Osteoblast (primary cell): ENCODE measurements around the gene RB1. TPM values are rescaled to one million over a fixed set of nuclear protein-coding genes. Genes with fewer than 3 reads are reported as not detected.

Source experiments
- DNase-seq: peaks from one replicate; pipeline ENCODE4 v3.0.0; 2011; ENCODE audit warnings: low spot score, mixed read lengths; ENCODE audit not compliant: insufficient read length; ENCODE audit errors: missing footprints
- H2AFZ ChIP-seq: 2 replicates; pipeline ENCODE4 v1.6.0; 2011; ENCODE audit warnings: mild to moderate bottlenecking, low read length
- H3K27ac ChIP-seq: 2 replicates; pipeline ENCODE4 v1.5.1; 2011; ENCODE audit warnings: mild to moderate bottlenecking, low read depth, low read length, moderate library complexity
- H3K27me3 ChIP-seq: 2 replicates; pipeline ENCODE4 v1.6.0; 2012; ENCODE audit warnings: mild to moderate bottlenecking, control low read depth, inconsistent platforms, low read length, moderate library complexity; ENCODE audit not compliant: insufficient read depth
- H3K36me3 ChIP-seq: 2 replicates; pipeline ENCODE4 v1.5.1; 2011; ENCODE audit warnings: mild to moderate bottlenecking, low read length, control low read depth, moderate library complexity; ENCODE audit not compliant: insufficient read depth
- H3K4me1 ChIP-seq: 2 replicates; pipeline ENCODE4 v1.5.1; 2011; ENCODE audit warnings: mild to moderate bottlenecking, low read length, control low read depth, moderate library complexity; ENCODE audit not compliant: insufficient read depth
- H3K4me2 ChIP-seq: 2 replicates; pipeline ENCODE4 v1.6.0; 2011; ENCODE audit warnings: mild to moderate bottlenecking, low read length; ENCODE audit not compliant: insufficient read depth
- H3K4me3 ChIP-seq: fragments of 200-600 bp; sonication (generic); 3 replicates; pipeline ENCODE4 v1.5.1; 2012; ENCODE audit warnings: mild to moderate bottlenecking, low read length, inconsistent platforms; ENCODE audit not compliant: insufficient read depth
- H3K79me2 ChIP-seq: 2 replicates; pipeline ENCODE4 v1.6.0; 2012; ENCODE audit warnings: mild to moderate bottlenecking, low read length, control low read depth, inconsistent platforms; ENCODE audit not compliant: insufficient read depth
- H3K9me3 ChIP-seq: 2 replicates; pipeline ENCODE4 v1.5.1; 2011; ENCODE audit warnings: low read depth, low read length, control low read depth
- H4K20me1 ChIP-seq: 2 replicates; pipeline ENCODE4 v1.6.0; 2012; ENCODE audit warnings: mild to moderate bottlenecking, low read length, control low read depth; ENCODE audit not compliant: insufficient read depth
- CTCF ChIP-seq: IDR thresholded peaks from 2 replicates; pipeline ENCODE4 v1.5.1; 2011; ENCODE audit warnings: mild to moderate bottlenecking, low read depth, low read length, moderate library complexity; ENCODE audit errors: extremely low read depth
- total RNA-seq: library from RNA; depleted of rRNA; stranded (reverse); fragments of >200 nt; gene quantifications from 2 replicates; pipeline ENCODE4 v1.2.3, GENCODE V29; 2012

The RB1 gene
- total RNA-seq, 1 donor = 33.3 TPM

GRCh38 chr13:48501705-48502104 lies 198.2 kb downstream of the RB1 start:
- Histone ChIP-seq H3K27ac (no peak overlapping the region), H3K4me2 (no peak overlapping the region), H3K36me3 (no peaks in the 10 kb centered on the region), H2AFZ (no peak overlapping the region), H3K9me3 (no peaks in the 10 kb centered on the region), H3K79me2 (no peaks in the 10 kb centered on the region), H3K4me1 (peaks cover 23% of the 10 kb centered on the region), H3K4me3 (no peak overlapping the region), H4K20me1 (no peaks in the 10 kb centered on the region), H3K27me3 (no peaks in the 10 kb centered on the region)
- no peak for DNase-seq
- TF ChIP-seq CTCF = no peak

GRCh38 chr13:48502601-48503319 lies 199.2 kb downstream of the RB1 start:
- no peak overlapping the region for H3K27ac ChIP-seq
- no peak overlapping the region for H3K4me2 ChIP-seq
- H2AFZ ChIP-seq = no peak overlapping the region
- no peak overlapping the region for H3K4me3 ChIP-seq
- no peaks in the 10 kb centered on the region for H3K79me2 ChIP-seq
- H3K4me1 ChIP-seq = peaks cover 23% of the 10 kb centered on the region
- no peak for DNase-seq
- no peaks in the 10 kb centered on the region for H4K20me1 ChIP-seq
- no peaks in the 10 kb centered on the region for H3K9me3 ChIP-seq
- no peaks in the 10 kb centered on the region for H3K36me3 ChIP-seq
- no peaks in the 10 kb centered on the region for H3K27me3 ChIP-seq
- no peak for TF ChIP-seq CTCF

GRCh38 chr13:48504606-48505005 lies 201.1 kb downstream of the RB1 start:
- H3K27ac ChIP-seq = no peak overlapping the region

More at GRCh38 chr13:48504606-48505005, 201.1 kb downstream of the RB1 start:
- Histone ChIP-seq H3K36me3 (no peaks in the 10 kb centered on the region), H4K20me1 (no peaks in the 10 kb centered on the region), H3K9me3 (no peaks in the 10 kb centered on the region), H3K27me3 (no peaks in the 10 kb centered on the region), H3K79me2 (no peaks in the 10 kb centered on the region), H3K4me3 (no peak overlapping the region), H3K4me1 (peaks cover 12% of the 10 kb centered on the region), H3K4me2 (no peak overlapping the region), H2AFZ (no peak overlapping the region)
- no peak for TF ChIP-seq CTCF
- DNase-seq = no peak
